Activated CD4-positive, alpha-beta memory T cell treated with anti-CD3 and anti-CD28 coated beads for 36 hours (primary cell): ENCODE data around the gene IFNA2. TPM values are rescaled to one million over a fixed set of nuclear protein-coding genes. Genes with fewer than 3 reads are reported as not detected.

ENCODE experiments used
- total RNA-seq, 2 experiments: library from RNA; stranded (reverse); gene quantifications; one replicate each; pipeline ENCODE4 v1.2.3, GENCODE V29; 2021

Gene IFNA2
- total RNA-seq, 2 experiments from 2014 or later, result not detected

Other genes starting within 250 kb of the IFNA2 start
- gene IFNW1, start 243.6 kb downstream of the IFNA2 start, total RNA-seq, result not detected
- not detected for gene IFNA21, start 218.7 kb downstream of the IFNA2 start, total RNA-seq
- not detected for gene IFNA4, start 197.8 kb downstream of the IFNA2 start, total RNA-seq
- gene IFNA7, start 183.2 kb downstream of the IFNA2 start, total RNA-seq, result not detected
- not detected for gene IFNA10, start 178.3 kb downstream of the IFNA2 start, total RNA-seq
- gene IFNA16, start 168.1 kb downstream of the IFNA2 start, total RNA-seq, result not detected
- gene IFNA17, start 157.2 kb downstream of the IFNA2 start, total RNA-seq, result not detected
- not detected for gene IFNA14, start 145.4 kb downstream of the IFNA2 start, total RNA-seq
- not detected for gene IFNA5, start 80.1 kb downstream of the IFNA2 start, total RNA-seq
- 10 to 100 TPM; 15.9 to 16.0 TPM for gene KLHL9, start 50.0 kb downstream of the IFNA2 start, total RNA-seq
- not detected for gene IFNA6, start 34.5 kb downstream of the IFNA2 start, total RNA-seq
- not detected for gene IFNA13, start 17.3 kb downstream of the IFNA2 start, total RNA-seq
- not detected for gene IFNA8, start 23.7 kb upstream of the IFNA2 start, total RNA-seq
- gene IFNA1, start 55.0 kb upstream of the IFNA2 start, total RNA-seq, result not detected
- not detected for gene IFNE, start 96.9 kb upstream of the IFNA2 start, total RNA-seq